ENCODE data around the gene TGFBR3. TPM values are rescaled to one million over a fixed set of nuclear protein-coding genes. Genes with fewer than 3 reads are reported as not detected.
"Not testable (repeated sequence)": the region's sequence is repeated elsewhere in the genome, so short reads cannot be mapped to it uniquely, and the experiment has no call there.

The TGFBR3 gene
- total RNA-seq, 1 donor from 2014 or later = 158 TPM

- peak; percentile 95 for DNase-seq (ENCODE audit: low spot score)
Observed at GRCh38 chr1:91851130-91852010, 34.6 kb downstream of the TGFBR3 start.

- DNase-seq (ENCODE audit: low spot score) = no peak
Observed at GRCh38 chr1:91850708-91851107, 35.2 kb downstream of the TGFBR3 start.

- DNase-seq (ENCODE audit: low spot score) = no peak
Observed at GRCh38 chr1:91847851-91848250, 38.1 kb downstream of the TGFBR3 start.

- no peak for DNase-seq (ENCODE audit: low spot score)
Observed at GRCh38 chr1:91846639-91847013, 39.3 kb downstream of the TGFBR3 start.

- no peak for DNase-seq (ENCODE audit: low spot score)
Observed at GRCh38 chr1:91846007-91846638, 39.8 kb downstream of the TGFBR3 start.

GRCh38 chr1:91844862-91845528, 41.0 kb downstream of the TGFBR3 start:
- no peak for DNase-seq (ENCODE audit: low spot score)

- no peak for DNase-seq (ENCODE audit: low spot score)
Observed at GRCh38 chr1:91843843-91844242, 42.1 kb downstream of the TGFBR3 start.

GRCh38 chr1:91842563-91842962, 43.4 kb downstream of the TGFBR3 start:
- no peak for DNase-seq (ENCODE audit: low spot score)

- no peak for DNase-seq (ENCODE audit: low spot score)
Observed at GRCh38 chr1:91842056-91842455, 43.9 kb downstream of the TGFBR3 start.

GRCh38 chr1:91840276-91840675, 45.7 kb downstream of the TGFBR3 start:
- not testable (repeated sequence) for DNase-seq (ENCODE audit: low spot score)

GRCh38 chr1:91836331-91837040, 49.5 kb downstream of the TGFBR3 start:
- no peak for DNase-seq (ENCODE audit: low spot score)

GRCh38 chr1:91835087-91835521, 50.8 kb downstream of the TGFBR3 start:
- DNase-seq (ENCODE audit: low spot score) = no peak

- DNase-seq (ENCODE audit: low spot score) = not testable (repeated sequence)
Observed at GRCh38 chr1:91834549-91834948, 51.4 kb downstream of the TGFBR3 start.

GRCh38 chr1:91833946-91834345, 52.0 kb downstream of the TGFBR3 start:
- no peak for DNase-seq (ENCODE audit: low spot score)

- DNase-seq (ENCODE audit: low spot score) = no peak
Observed at GRCh38 chr1:91831132-91831930, 54.6 kb downstream of the TGFBR3 start.

GRCh38 chr1:91830242-91831131, 55.5 kb downstream of the TGFBR3 start:
- peak; percentile 87 for DNase-seq (ENCODE audit: low spot score)

- peak; percentile 51 for DNase-seq (ENCODE audit: low spot score)
Observed at GRCh38 chr1:91829293-91830153, 56.4 kb downstream of the TGFBR3 start.

- DNase-seq (ENCODE audit: low spot score) = no peak
Observed at GRCh38 chr1:91828583-91829281, 57.2 kb downstream of the TGFBR3 start.

Data from mesenteric fat pad (tissue), 1 donor.